HEK293 (cell line): ENCODE results near the gene PHRF1.

Experiments
- CTCF ChIA-PET: fragments of 350-600 bp; formaldehyde crosslinking; extraction: SDS; loops from one replicate; lab custom pipeline; 2021; ENCODE audit warnings: antibody characterized with exemption; lab: Yijun Ruan, JAX
- POLR2A ChIA-PET: fragments of 300-600 bp; formaldehyde crosslinking; extraction: SDS; loops from one replicate; lab custom pipeline; 2020; ENCODE audit warnings: antibody characterized with exemption, inconsistent platforms; lab: Yijun Ruan, JAX
- H3K27ac ChIP-seq: fragments of 200-500 bp; sonication (Bioruptor generic); 2 replicates; pipeline ENCODE4 v1.5.1; 2014; ENCODE audit warnings: low read depth, low read length, control low read depth, inconsistent platforms; ENCODE audit errors: extremely low read depth
- H3K36me3 ChIP-seq, 2 experiments: fragments of 200-500 bp in 1 of 2; sonication (Bioruptor generic) in 1 of 2; 1 replicate in 1 of 2; 2 replicates in 1 of 2; pipeline ENCODE4 v1.5.1; 2014 to 2017; ENCODE audit warnings: inconsistent platforms in 2 of 2, low read length in 2 of 2; ENCODE audit not compliant: control insufficient read depth in 2 of 2, insufficient read depth in 1 of 2
- H3K4me1 ChIP-seq: fragments of 200-500 bp; sonication (Bioruptor generic); 2 replicates; pipeline ENCODE4 v1.5.1; 2014; ENCODE audit warnings: mild to moderate bottlenecking, low read length, inconsistent platforms; ENCODE audit not compliant: control insufficient read depth, insufficient read depth
- H3K4me3 ChIP-seq: 2 replicates; pipeline ENCODE4 v1.5.1; 2011; ENCODE audit warnings: low read depth, mild to moderate bottlenecking, control low read depth, low read length, moderate library complexity
- H3K9me3 ChIP-seq: fragments of 200-500 bp; sonication (Bioruptor generic); 2 replicates; pipeline ENCODE4 v1.5.1; 2014; ENCODE audit warnings: low read depth, low read length, inconsistent platforms; ENCODE audit not compliant: control insufficient read depth, insufficient read depth
- BCL11A ChIP-seq: fragments of 450-650 bp; formaldehyde crosslinking; IDR thresholded peaks from 2 replicates; pipeline ENCODE4 v1.5.1; 2016; ENCODE audit warnings: low read depth, missing biosample characterization, missing genetic modification characterization
- GLIS2 ChIP-seq: fragments of 450-650 bp; formaldehyde crosslinking; IDR thresholded peaks from 2 replicates; pipeline ENCODE4 v1.5.1; 2016; ENCODE audit warnings: missing biosample characterization, missing genetic modification characterization
- HOXA7 ChIP-seq: sonication (generic); formaldehyde crosslinking; IDR thresholded peaks from 2 replicates; pipeline ENCODE4 v1.8.1; 2022; ENCODE audit warnings: missing genetic modification reagents, borderline replicate concordance
- TCF7L2 ChIP-seq: IDR thresholded peaks from 2 replicates; pipeline ENCODE4 v1.6.1; 2011; ENCODE audit warnings: low read depth, mild to moderate bottlenecking, inconsistent platforms, low read length, moderate library complexity, borderline replicate concordance
- ZBTB20 ChIP-seq: fragments of 450-650 bp; formaldehyde crosslinking; IDR thresholded peaks from 2 replicates; pipeline ENCODE4 v1.5.1; 2016; ENCODE audit warnings: missing biosample characterization, missing genetic modification characterization
- ZBTB48 ChIP-seq: fragments of 450-650 bp; formaldehyde crosslinking; IDR thresholded peaks from 2 replicates; pipeline ENCODE4 v1.5.1; 2016; ENCODE audit warnings: missing biosample characterization, missing genetic modification characterization
- ZIC2 ChIP-seq: fragments of 450-650 bp; formaldehyde crosslinking; IDR thresholded peaks from 2 replicates; pipeline ENCODE4 v1.5.1; 2016; ENCODE audit warnings: missing biosample characterization, missing genetic modification characterization
- ZNF146 ChIP-seq: fragments of 450-650 bp; formaldehyde crosslinking; IDR thresholded peaks from 2 replicates; pipeline ENCODE4 v1.5.1; 2016; ENCODE audit warnings: missing biosample characterization, missing genetic modification characterization
- ZNF169 ChIP-seq: fragments of 450-650 bp; formaldehyde crosslinking; IDR thresholded peaks from 2 replicates; pipeline ENCODE4 v1.5.1; 2016; ENCODE audit warnings: missing biosample characterization, missing genetic modification characterization
- ZNF211 ChIP-seq: fragments of 450-650 bp; formaldehyde crosslinking; IDR thresholded peaks from 2 replicates; pipeline ENCODE4 v1.5.1; 2016; ENCODE audit warnings: low read depth, missing biosample characterization, missing genetic modification characterization
- ZNF248 ChIP-seq: fragments of 450-650 bp; formaldehyde crosslinking; IDR thresholded peaks from 2 replicates; pipeline ENCODE4 v1.5.1; 2017; ENCODE audit warnings: missing biosample characterization, missing genetic modification characterization
- ZNF292 ChIP-seq: fragments of 450-650 bp; formaldehyde crosslinking; IDR thresholded peaks from 2 replicates; pipeline ENCODE4 v1.5.1; 2016; ENCODE audit warnings: low read depth, missing biosample characterization, missing genetic modification characterization, borderline replicate concordance
- ZNF302 ChIP-seq: fragments of 450-650 bp; formaldehyde crosslinking; IDR thresholded peaks from 2 replicates; pipeline ENCODE4 v1.5.1; 2016; ENCODE audit warnings: missing biosample characterization, missing genetic modification characterization, low read depth
- ZNF311 ChIP-seq: fragments of 450-650 bp; formaldehyde crosslinking; IDR thresholded peaks from 2 replicates; pipeline ENCODE4 v1.5.1; 2017; ENCODE audit warnings: missing biosample characterization, missing genetic modification characterization, borderline replicate concordance
- ZNF341 ChIP-seq: fragments of 450-650 bp; formaldehyde crosslinking; IDR thresholded peaks from 2 replicates; pipeline ENCODE4; 2016; ENCODE audit warnings: low read depth, missing biosample characterization, missing genetic modification characterization
- ZNF473 ChIP-seq: fragments of 450-650 bp; formaldehyde crosslinking; IDR thresholded peaks from 2 replicates; pipeline ENCODE4 v1.5.1; 2017; ENCODE audit warnings: missing biosample characterization, missing genetic modification characterization
- ZNF585B ChIP-seq: fragments of 450-650 bp; formaldehyde crosslinking; IDR thresholded peaks from 2 replicates; pipeline ENCODE4 v1.5.1; 2016; ENCODE audit warnings: missing biosample characterization, missing genetic modification characterization
- ZNF776 ChIP-seq: fragments of 450-650 bp; formaldehyde crosslinking; IDR thresholded peaks from 2 replicates; pipeline ENCODE4 v1.5.0; 2017; ENCODE audit warnings: missing biosample characterization, missing genetic modification characterization, borderline replicate concordance
- ZNF792 ChIP-seq: fragments of 450-650 bp; formaldehyde crosslinking; IDR thresholded peaks from 2 replicates; pipeline ENCODE4 v1.5.1; 2016; ENCODE audit warnings: missing biosample characterization, missing genetic modification characterization
- ZNF837 ChIP-seq: fragments of 450-650 bp; formaldehyde crosslinking; IDR thresholded peaks from 2 replicates; pipeline ENCODE4 v1.5.1; 2016; ENCODE audit warnings: missing biosample characterization, missing genetic modification characterization
- ZNF843 ChIP-seq: fragments of 450-650 bp; formaldehyde crosslinking; IDR thresholded peaks from 2 replicates; pipeline ENCODE4 v1.5.1; 2016; ENCODE audit warnings: missing biosample characterization, missing genetic modification characterization
- ZSCAN23 ChIP-seq: fragments of 450-650 bp; formaldehyde crosslinking; IDR thresholded peaks from 2 replicates; pipeline ENCODE4 v1.5.1; 2016; ENCODE audit warnings: missing biosample characterization, missing genetic modification characterization
- ZXDB ChIP-seq: fragments of 450-650 bp; formaldehyde crosslinking; IDR thresholded peaks from 2 replicates; pipeline ENCODE4 v1.5.1; 2016; ENCODE audit warnings: missing biosample characterization, missing genetic modification characterization
- TF ChIP-seq, protein P1 (sequence below): fragments of 450-650 bp; formaldehyde crosslinking; IDR thresholded peaks from 2 replicates; pipeline ENCODE4 v1.5.1; 2017; ENCODE audit warnings: missing biosample characterization, missing genetic modification characterization
- TF ChIP-seq, protein P2 (sequence below): fragments of 450-650 bp; formaldehyde crosslinking; IDR thresholded peaks from 2 replicates; pipeline ENCODE4 v1.5.1; 2016; ENCODE audit warnings: missing biosample characterization, missing genetic modification characterization
- TF ChIP-seq, protein P3 (sequence below): fragments of 450-650 bp; formaldehyde crosslinking; optimal IDR thresholded peaks from 2 replicates; pipeline ENCODE3; 2016; ENCODE audit warnings: missing biosample characterization, mild to moderate bottlenecking, missing genetic modification characterization
- TF ChIP-seq, protein P4 (sequence below): fragments of 450-650 bp; formaldehyde crosslinking; IDR thresholded peaks from 2 replicates; pipeline ENCODE4 v1.5.1; 2017; ENCODE audit warnings: missing biosample characterization, missing genetic modification characterization

The PHRF1 gene

DNA sequence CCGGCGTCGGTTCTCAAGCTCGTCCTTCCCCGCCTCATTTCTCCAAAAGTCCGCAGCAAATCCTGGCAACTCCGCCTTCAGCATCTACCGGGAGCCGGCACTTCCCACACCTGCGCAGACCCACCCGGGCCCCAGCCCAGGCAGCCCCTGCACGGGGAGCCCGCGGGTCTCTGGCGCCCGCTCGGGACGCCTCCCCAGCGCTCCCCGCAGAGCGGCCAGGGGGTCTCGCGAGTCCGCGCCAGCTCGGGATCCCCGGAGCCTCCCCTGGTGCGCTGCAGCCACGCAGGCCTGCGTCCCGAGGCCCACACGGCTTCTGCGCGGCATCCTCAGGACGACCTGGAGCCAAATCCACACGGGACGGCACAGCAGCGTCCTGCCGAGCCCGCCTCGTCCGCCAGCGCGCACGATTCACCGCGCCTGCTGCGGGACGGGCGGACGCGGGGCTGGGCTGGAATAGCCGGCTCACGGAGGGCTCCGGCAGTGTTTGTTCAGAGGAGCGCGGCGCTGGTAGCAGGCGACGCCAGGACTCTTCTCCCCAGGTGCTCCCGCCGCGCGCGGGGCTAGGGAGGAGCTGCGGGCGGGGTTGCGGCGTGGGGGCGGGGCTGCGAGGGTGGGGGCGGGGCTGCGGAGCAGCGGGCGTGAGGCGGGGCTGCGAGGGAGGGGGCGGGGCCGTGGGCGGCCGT lies 816 bp upstream of the PHRF1 start (continued):
- TF ChIP-seq ZNF341 (tag by site-specific recombination) (peak; percentile 37; the same call in 1 of the 2 replicates), ZBTB48 (tag by site-specific recombination) (no peak), ZXDB (tag by site-specific recombination) (no peak), ZBTB20 (tag by site-specific recombination) (peak; percentile 21; the same call in 1 of the 2 replicates)
- TF ChIP-seq, protein P1, sequence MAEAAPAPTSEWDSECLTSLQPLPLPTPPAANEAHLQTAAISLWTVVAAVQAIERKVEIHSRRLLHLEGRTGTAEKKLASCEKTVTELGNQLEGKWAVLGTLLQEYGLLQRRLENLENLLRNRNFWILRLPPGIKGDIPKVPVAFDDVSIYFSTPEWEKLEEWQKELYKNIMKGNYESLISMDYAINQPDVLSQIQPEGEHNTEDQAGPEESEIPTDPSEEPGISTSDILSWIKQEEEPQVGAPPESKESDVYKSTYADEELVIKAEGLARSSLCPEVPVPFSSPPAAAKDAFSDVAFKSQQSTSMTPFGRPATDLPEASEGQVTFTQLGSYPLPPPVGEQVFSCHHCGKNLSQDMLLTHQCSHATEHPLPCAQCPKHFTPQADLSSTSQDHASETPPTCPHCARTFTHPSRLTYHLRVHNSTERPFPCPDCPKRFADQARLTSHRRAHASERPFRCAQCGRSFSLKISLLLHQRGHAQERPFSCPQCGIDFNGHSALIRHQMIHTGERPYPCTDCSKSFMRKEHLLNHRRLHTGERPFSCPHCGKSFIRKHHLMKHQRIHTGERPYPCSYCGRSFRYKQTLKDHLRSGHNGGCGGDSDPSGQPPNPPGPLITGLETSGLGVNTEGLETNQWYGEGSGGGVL (tag by site-specific recombination): no peak

DNA sequence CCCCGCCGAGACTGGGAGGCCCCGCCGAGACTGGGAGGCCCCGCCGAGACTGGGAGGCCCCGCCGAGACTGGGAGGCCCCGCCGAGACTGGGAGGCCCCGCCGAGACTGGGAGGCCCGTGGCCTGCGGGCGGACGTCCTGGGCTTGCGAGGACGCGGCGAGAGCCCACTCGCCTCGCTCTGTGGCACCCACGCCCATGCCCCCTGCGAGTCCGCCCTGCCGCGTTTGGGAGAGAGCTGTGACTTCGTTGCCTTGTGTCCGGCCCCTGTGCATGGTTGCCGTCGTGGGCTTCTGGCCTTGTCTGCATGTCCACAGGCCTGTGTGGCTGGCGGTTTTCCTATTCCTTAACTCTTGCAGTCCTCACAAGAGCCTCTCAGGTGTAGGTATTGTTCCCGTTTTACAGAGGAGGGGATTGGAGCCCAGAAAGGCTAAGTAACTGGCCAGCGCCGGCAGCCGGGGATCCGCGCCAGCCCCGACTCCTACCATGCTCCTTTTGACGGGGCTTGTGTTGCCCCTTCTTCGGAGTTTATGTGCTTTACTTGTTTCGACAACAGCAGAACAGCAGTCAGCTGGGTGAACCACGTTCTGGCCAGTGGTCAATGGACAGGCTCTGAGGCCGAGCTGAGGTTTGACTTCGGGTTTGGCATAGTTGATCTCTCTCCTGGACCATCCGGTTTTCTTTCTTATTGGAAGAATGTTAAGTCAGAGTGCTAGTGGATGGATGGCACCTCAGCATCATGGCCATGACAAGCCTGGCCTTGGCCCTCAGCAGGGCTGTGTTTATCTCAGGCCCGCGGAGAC lies 741 bp downstream of the PHRF1 start:
- Histone ChIP-seq H3K36me3 (peaks cover 0 to 32% of the 10 kb centered on the region in 2 experiments; a peak in 1 of 3 replicates), H3K9me3 (no peaks in the 10 kb centered on the region), H3K27ac (peak overlapping the region; percentile 94), H3K4me3 (peak overlapping the region; percentile 75), H3K4me1 (peaks cover 5% of the 10 kb centered on the region)
- TF ChIP-seq TCF7L2 (no peak), ZNF837 (tag by site-specific recombination) (no peak), ZNF585B (tag by site-specific recombination) (no peak), HOXA7 (no peak), ZNF169 (no peak), ZNF843 (no peak), ZNF792 (tag by site-specific recombination) (no peak), ZNF248 (tag by site-specific recombination) (no peak), GLIS2 (tag by site-specific recombination) (peak; percentile 24; the same call in 1 of the 2 replicates), ZSCAN23 (tag by site-specific recombination) (no peak), ZXDB (tag by site-specific recombination) (0 out of 2 replicates have a peak, but pooled peaks have one; percentile 36), BCL11A (tag by site-specific recombination) (no peak), ZNF776 (no peak), ZNF146 (tag by site-specific recombination) (no peak), ZNF292 (tag by site-specific recombination) (no peak), ZNF311 (tag by site-specific recombination) (no peak), ZNF302 (tag by site-specific recombination) (no peak), ZIC2 (tag by site-specific recombination) (peak; percentile 72), ZNF211 (tag by site-specific recombination) (no peak), ZNF473 (tag by site-specific recombination) (no peak)
- TF ChIP-seq, protein P2, sequence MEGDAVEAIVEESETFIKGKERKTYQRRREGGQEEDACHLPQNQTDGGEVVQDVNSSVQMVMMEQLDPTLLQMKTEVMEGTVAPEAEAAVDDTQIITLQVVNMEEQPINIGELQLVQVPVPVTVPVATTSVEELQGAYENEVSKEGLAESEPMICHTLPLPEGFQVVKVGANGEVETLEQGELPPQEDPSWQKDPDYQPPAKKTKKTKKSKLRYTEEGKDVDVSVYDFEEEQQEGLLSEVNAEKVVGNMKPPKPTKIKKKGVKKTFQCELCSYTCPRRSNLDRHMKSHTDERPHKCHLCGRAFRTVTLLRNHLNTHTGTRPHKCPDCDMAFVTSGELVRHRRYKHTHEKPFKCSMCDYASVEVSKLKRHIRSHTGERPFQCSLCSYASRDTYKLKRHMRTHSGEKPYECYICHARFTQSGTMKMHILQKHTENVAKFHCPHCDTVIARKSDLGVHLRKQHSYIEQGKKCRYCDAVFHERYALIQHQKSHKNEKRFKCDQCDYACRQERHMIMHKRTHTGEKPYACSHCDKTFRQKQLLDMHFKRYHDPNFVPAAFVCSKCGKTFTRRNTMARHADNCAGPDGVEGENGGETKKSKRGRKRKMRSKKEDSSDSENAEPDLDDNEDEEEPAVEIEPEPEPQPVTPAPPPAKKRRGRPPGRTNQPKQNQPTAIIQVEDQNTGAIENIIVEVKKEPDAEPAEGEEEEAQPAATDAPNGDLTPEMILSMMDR (tag by site-specific recombination): no peak
- TF ChIP-seq, protein P3, sequence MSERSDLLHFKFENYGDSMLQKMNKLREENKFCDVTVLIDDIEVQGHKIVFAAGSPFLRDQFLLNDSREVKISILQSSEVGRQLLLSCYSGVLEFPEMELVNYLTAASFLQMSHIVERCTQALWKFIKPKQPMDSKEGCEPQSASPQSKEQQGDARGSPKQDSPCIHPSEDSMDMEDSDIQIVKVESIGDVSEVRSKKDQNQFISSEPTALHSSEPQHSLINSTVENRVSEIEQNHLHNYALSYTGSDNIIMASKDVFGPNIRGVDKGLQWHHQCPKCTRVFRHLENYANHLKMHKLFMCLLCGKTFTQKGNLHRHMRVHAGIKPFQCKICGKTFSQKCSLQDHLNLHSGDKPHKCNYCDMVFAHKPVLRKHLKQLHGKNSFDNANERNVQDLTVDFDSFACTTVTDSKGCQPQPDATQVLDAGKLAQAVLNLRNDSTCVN (tag by site-specific recombination): peak; percentile 33
- TF ChIP-seq, protein P4, sequence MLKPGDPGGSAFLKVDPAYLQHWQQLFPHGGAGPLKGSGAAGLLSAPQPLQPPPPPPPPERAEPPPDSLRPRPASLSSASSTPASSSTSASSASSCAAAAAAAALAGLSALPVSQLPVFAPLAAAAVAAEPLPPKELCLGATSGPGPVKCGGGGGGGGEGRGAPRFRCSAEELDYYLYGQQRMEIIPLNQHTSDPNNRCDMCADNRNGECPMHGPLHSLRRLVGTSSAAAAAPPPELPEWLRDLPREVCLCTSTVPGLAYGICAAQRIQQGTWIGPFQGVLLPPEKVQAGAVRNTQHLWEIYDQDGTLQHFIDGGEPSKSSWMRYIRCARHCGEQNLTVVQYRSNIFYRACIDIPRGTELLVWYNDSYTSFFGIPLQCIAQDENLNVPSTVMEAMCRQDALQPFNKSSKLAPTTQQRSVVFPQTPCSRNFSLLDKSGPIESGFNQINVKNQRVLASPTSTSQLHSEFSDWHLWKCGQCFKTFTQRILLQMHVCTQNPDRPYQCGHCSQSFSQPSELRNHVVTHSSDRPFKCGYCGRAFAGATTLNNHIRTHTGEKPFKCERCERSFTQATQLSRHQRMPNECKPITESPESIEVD: no peak
- ChIA-PET CTCF (interaction anchor here (0.5 to 0.6 kb wide), 2 partner anchors 11 to 354 kb away, joined by 3 read pairs; no protein-coding TSS in a partner anchor), POLR2A (interaction anchor here (1.3 to 1.7 kb wide), 2 partner anchors 37 to 370 kb away, joined by 5 to 10 read pairs; partner anchors contain the start of genes BET1L and RIC8A)
